ENCODE results near the gene HMCN2.

GRCh38 chr9:130385257-130385656, 119.7 kb downstream of the HMCN2 start:
- no peak for TF ChIP-seq CTCF (IDR thresholded peaks at IDR 0.05)
- no peak for TF ChIP-seq POLR2AphosphoS5 (IDR thresholded peaks at IDR 0.05)

Measured in suprapubic skin (tissue), 3 donors.